Adipocyte (in vitro differentiated cells): ENCODE results near the gene FGF19.

Source experiments
- DNase-seq: peaks from one replicate; pipeline ENCODE4 v3.0.0-alpha.2; 2015; ENCODE audit warnings: low read depth
- H3K27me3 ChIP-seq: replicated peaks from 2 replicates; pipeline ENCODE4 v1.7.0; 2013; ENCODE audit warnings: mild to moderate bottlenecking, low read length, moderate library complexity; ENCODE audit not compliant: control insufficient read depth, insufficient read depth
- H3K36me3 ChIP-seq: 2 replicates; pipeline ENCODE4 v1.7.0; 2013; ENCODE audit warnings: low read length, mild to moderate bottlenecking, moderate library complexity; ENCODE audit not compliant: control insufficient read depth, insufficient read depth, severe bottlenecking
- H3K4me1 ChIP-seq: 2 replicates; pipeline ENCODE4 v1.7.0; 2013; ENCODE audit warnings: mild to moderate bottlenecking, low read length, moderate library complexity; ENCODE audit not compliant: control insufficient read depth, insufficient read depth
- H3K4me3 ChIP-seq: 2 replicates; pipeline ENCODE4 v1.7.0; 2013; ENCODE audit warnings: mild to moderate bottlenecking, low read length, moderate library complexity
- H3K9ac ChIP-seq: 2 replicates; pipeline ENCODE4 v1.7.0; 2013; ENCODE audit warnings: mild to moderate bottlenecking, low read length, moderate library complexity
- H3K9me3 ChIP-seq: 2 replicates; pipeline ENCODE4 v1.7.0; 2013; ENCODE audit warnings: mild to moderate bottlenecking, low read length, moderate library complexity; ENCODE audit not compliant: control insufficient read depth

The FGF19 gene

GRCh38 chr11:69657911-69658625 lies 45.8 kb downstream of the FGF19 start:
- H3K9ac ChIP-seq, result no peak overlapping the region
- no peaks in the 10 kb centered on the region for H3K9me3 ChIP-seq
- H3K4me1 ChIP-seq, result peaks cover 20% of the 10 kb centered on the region
- H3K4me3 ChIP-seq, result no peak overlapping the region
- DNase-seq, result no peak
- H3K27me3 ChIP-seq, result no peaks in the 10 kb centered on the region
- peaks cover 12% of the 10 kb centered on the region for H3K36me3 ChIP-seq

- H3K4me1 ChIP-seq, result peaks cover 15% of the 10 kb centered on the region
- DNase-seq, result no peak
- no peaks in the 10 kb centered on the region for H3K9me3 ChIP-seq
- H3K27me3 ChIP-seq, result no peaks in the 10 kb centered on the region
- H3K36me3 ChIP-seq, result peaks cover 18% of the 10 kb centered on the region
- no peak overlapping the region for H3K4me3 ChIP-seq
- H3K9ac ChIP-seq, result no peak overlapping the region
Measured at GRCh38 chr11:69657456-69657910, 46.3 kb downstream of the FGF19 start.

GRCh38 chr11:69656536-69657455 lies 47.0 kb downstream of the FGF19 start:
- no peak overlapping the region for H3K4me3 ChIP-seq
- no peaks in the 10 kb centered on the region for H3K9me3 ChIP-seq
- H3K36me3 ChIP-seq, result peaks cover 25% of the 10 kb centered on the region
- H3K27me3 ChIP-seq, result no peaks in the 10 kb centered on the region
- no peak for DNase-seq
- H3K4me1 ChIP-seq, result peaks cover 8% of the 10 kb centered on the region
- H3K9ac ChIP-seq, result no peak overlapping the region

DNA sequence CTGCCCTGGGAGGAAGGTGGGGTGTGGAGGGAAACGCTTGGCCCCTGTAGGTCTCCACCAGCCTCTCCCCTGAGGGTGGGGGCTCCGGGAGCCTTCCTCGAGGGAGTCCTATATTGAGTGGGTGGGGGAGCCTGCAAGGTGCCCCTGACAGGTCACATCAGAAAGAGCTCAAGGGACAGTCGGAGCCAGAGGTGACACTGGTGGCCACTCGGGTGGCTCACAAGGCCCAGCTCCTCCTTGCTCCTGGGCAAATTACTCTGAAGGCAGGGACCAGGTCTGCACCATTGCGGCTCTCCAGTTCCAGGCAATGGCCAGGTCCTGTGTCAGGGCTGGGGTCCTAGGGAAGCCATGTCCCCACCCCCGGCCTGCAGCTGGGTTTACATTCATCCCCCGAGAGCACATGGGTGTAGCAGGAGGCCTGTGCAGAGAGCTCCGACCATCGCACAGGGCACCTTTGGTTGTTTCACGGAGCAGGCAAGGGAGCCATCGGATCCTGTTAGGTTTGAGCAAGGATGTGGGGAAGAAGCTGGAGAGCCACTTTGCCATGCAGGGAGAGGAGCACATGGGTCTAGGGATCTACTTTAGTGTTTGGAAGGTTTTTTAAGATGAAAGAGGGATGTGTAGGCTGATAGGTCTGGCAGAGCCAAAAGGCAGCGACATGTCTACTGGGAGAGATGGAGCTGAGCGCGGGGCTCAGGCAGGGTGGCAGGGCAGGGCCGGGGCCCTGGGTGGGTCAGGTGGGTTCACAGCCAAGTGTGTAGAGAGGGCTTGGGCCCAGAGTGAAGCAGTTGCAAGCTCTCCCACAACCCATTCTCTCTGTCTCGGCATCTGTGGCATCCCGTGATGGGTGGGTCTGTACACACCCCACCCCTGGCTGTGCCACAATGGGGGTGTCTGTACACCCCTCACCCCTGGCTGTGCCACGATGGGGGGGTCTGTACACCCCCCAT lies 48.1 kb downstream of the FGF19 start:
- peaks cover 5% of the 10 kb centered on the region for H3K4me1 ChIP-seq
- H3K36me3 ChIP-seq, result peaks cover 35% of the 10 kb centered on the region
- no peak for DNase-seq
- H3K27me3 ChIP-seq, result no peaks in the 10 kb centered on the region
- no peak overlapping the region for H3K4me3 ChIP-seq
- no peak overlapping the region for H3K9ac ChIP-seq
- H3K9me3 ChIP-seq, result no peaks in the 10 kb centered on the region

DNA sequence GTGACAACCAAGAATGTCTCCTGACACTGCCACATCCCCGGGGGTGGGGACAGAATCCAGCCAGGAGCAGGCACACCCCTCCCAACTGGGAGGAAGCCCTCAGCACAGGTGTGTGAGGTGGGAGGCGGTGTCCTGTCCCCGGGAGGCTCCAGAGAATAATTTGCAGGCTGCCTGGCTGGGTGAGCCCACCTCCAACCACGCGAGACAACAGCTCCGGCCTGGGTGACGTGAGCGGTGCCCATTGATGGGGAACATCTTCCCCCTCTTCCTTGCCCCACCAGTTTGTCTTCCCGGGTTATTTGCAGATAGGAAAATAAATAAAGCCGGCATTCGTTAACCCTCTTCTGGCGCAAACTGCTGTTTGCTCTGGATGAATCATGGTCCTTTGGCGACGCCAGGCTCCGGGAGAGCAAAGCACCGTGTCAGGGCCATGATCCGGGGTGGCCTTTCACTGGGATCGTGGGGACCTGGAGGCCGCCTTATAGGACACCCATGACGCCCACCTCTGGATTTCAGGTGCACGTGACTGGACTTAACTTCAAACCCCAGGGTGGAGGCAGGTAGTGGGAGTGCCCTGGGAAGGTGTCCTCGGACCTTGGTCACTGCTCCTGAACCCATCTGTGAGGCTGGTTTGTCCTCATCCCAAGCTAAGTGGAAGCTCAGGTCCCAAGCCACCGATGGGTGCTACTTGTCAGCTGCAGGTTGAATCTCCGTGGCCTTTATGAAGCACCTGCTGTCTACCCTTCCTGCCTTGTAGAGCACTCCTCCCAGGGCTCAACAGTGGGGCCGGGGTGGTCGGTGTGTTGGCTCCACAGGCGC lies 49.0 kb downstream of the FGF19 start:
- Histone ChIP-seq H3K4me3 (no peak overlapping the region), H3K9me3 (no peaks in the 10 kb centered on the region), H3K27me3 (no peaks in the 10 kb centered on the region), H3K36me3 (peaks cover 43% of the 10 kb centered on the region), H3K9ac (no peak overlapping the region), H3K4me1 (no peaks in the 10 kb centered on the region)
- no peak for DNase-seq

DNA sequence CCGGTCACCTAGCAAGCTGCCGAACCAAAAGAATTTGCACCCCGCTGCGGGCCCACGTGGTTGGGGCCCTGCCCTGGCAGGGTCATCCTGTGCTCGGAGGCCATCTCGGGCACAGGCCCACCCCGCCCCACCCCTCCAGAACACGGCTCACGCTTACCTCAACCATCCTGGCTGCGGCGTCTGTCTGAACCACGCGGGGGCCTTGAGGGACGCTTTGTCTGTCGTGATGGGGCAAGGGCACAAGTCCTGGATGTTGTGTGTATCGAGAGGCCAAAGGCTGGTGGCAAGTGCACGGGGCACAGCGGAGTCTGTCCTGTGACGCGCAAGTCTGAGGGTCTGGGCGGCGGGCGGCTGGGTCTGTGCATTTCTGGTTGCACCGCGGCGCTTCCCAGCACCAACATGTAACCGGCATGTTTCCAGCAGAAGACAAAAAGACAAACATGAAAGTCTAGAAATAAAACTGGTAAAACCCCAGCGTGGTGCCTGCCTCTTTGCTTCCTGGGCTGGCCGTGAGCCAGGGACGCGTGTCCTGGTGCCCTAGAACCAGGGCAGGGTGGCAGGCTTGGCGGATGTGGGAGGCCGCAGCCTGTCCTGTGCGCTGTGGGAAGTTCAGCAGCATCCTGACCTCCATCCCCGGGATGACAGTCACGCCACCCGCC lies 49.7 kb downstream of the FGF19 start:
- DNase-seq, result no peak
- Histone ChIP-seq H3K4me3 (no peak overlapping the region), H3K27me3 (no peaks in the 10 kb centered on the region), H3K4me1 (no peaks in the 10 kb centered on the region), H3K9ac (no peak overlapping the region), H3K9me3 (no peaks in the 10 kb centered on the region), H3K36me3 (peaks cover 51% of the 10 kb centered on the region)

DNA sequence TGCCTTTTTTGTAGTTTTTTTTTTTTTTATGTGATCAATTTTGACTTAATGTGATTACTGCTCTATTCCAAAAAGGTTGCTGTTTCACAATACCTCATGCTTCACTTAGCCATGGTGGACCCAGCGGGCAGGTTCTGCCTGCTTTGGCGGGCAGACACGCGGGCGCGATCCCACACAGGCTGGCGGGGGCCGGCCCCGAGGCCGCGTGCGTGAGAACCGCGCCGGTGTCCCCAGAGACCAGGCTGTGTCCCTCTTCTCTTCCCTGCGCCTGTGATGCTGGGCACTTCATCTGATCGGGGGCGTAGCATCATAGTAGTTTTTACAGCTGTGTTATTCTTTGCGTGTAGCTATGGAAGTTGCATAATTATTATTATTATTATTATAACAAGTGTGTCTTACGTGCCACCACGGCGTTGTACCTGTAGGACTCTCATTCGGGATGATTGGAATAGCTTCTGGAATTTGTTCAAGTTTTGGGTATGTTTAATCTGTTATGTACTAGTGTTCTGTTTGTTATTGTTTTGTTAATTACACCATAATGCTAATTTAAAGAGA lies 50.3 kb downstream of the FGF19 start:
- no peaks in the 10 kb centered on the region for H3K4me1 ChIP-seq
- H3K9me3 ChIP-seq, result no peaks in the 10 kb centered on the region
- no peak overlapping the region for H3K4me3 ChIP-seq
- H3K27me3 ChIP-seq, result no peaks in the 10 kb centered on the region
- H3K9ac ChIP-seq, result no peak overlapping the region
- no peak for DNase-seq
- H3K36me3 ChIP-seq, result peaks cover 57% of the 10 kb centered on the region

GRCh38 chr11:69652999-69653398 lies 50.8 kb downstream of the FGF19 start:
- Histone ChIP-seq H3K9me3 (no peaks in the 10 kb centered on the region), H3K4me3 (no peak overlapping the region), H3K36me3 (peaks cover 62% of the 10 kb centered on the region), H3K9ac (no peak overlapping the region), H3K27me3 (no peaks in the 10 kb centered on the region), H3K4me1 (no peaks in the 10 kb centered on the region)
- no peak for DNase-seq

DNA sequence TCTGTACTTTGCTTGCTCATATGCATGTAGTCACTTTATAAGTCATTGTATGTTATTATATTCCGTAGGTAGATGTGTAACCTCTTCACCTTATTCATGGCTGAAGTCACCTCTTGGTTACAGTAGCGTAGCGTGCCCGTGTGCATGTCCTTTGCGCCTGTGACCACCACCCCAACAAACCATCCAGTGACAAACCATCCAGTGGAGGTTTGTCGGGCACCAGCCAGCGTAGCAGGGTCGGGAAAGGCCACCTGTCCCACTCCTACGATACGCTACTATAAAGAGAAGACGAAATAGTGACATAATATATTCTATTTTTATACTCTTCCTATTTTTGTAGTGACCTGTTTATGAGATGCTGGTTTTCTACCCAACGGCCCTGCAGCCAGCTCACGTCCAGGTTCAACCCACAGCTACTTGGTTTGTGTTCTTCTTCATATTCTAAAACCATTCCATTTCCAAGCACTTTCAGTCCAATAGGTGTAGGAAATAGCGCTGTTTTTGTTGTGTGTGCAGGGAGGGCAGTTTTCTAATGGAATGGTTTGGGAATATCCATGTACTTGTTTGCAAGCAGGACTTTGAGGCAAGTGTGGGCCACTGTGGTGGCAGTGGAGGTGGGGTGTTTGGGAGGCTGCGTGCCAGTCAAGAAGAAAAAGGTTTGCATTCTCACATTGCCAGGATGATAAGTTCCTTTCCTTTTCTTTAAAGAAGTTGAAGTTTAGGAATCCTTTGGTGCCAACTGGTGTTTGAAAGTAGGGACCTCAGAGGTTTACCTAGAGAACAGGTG lies 51.8 kb downstream of the FGF19 start:
- Histone ChIP-seq H3K4me3 (no peak overlapping the region), H3K27me3 (no peaks in the 10 kb centered on the region), H3K4me1 (no peaks in the 10 kb centered on the region), H3K9me3 (no peaks in the 10 kb centered on the region), H3K36me3 (peaks cover 71% of the 10 kb centered on the region), H3K9ac (no peak overlapping the region)
- DNase-seq, result no peak
